HAP-1 (cell line): ENCODE results near the gene PTPRF.

Source experiments
- DNase-seq, 2 experiments: peaks; one replicate each; pipeline ENCODE4 v3.0.0-alpha.2; 2016 to 2020; ENCODE audit warnings: low spot score in 2 of 2
- H3K27me3 ChIP-seq: fragments of 250-450 bp; sonication (Bioruptor Pico); 2 replicates; pipeline ENCODE4 v1.5.1; 2020; ENCODE audit warnings: low read depth, mild to moderate bottlenecking, moderate library complexity
- H3K36me3 ChIP-seq: fragments of 250-450 bp; sonication (Bioruptor Pico); replicated peaks from 2 replicates; pipeline ENCODE4 v1.5.1; 2020; ENCODE audit warnings: mild to moderate bottlenecking
- H3K4me1 ChIP-seq: fragments of 250-450 bp; sonication (Bioruptor Pico); 2 replicates; pipeline ENCODE4 v1.5.1; 2020; ENCODE audit warnings: mild to moderate bottlenecking
- H3K4me3 ChIP-seq: fragments of 250-450 bp; sonication (Bioruptor Pico); 2 replicates; pipeline ENCODE4 v1.5.1; 2020; ENCODE audit warnings: mild to moderate bottlenecking, moderate library complexity
- H3K9me3 ChIP-seq: fragments of 250-450 bp; sonication (Bioruptor Pico); 2 replicates; pipeline ENCODE4 v1.5.1; 2020; ENCODE audit warnings: mild to moderate bottlenecking, moderate library complexity
- in situ Hi-C: fragments of 300-500 bp; cut with MboI; formaldehyde crosslinking; loops from 3 replicates; pipeline ENCODE4 v1.14.3; 2020; ENCODE audit warnings: low sequenced_read_pairs, inconsistent platforms, mixed read lengths

PTPRF gene

GRCh38 chr1:43610339-43610738 lies 79.7 kb downstream of the PTPRF start:
- in situ Hi-C loops = no loop called here
- H3K9me3 ChIP-seq = no peaks in the 10 kb centered on the region
- no peaks in the 10 kb centered on the region for H3K27me3 ChIP-seq
- no peaks in the 10 kb centered on the region for H3K4me1 ChIP-seq
- H3K36me3 ChIP-seq = peaks cover 59% of the 10 kb centered on the region
- no peak for DNase-seq
- H3K4me3 ChIP-seq = no peak overlapping the region

- Histone ChIP-seq H3K36me3 (peaks cover 48% of the 10 kb centered on the region), H3K27me3 (no peaks in the 10 kb centered on the region), H3K4me1 (no peaks in the 10 kb centered on the region), H3K4me3 (no peak overlapping the region), H3K9me3 (no peaks in the 10 kb centered on the region)
- in situ Hi-C loops = no loop called here
- no peak for DNase-seq
Measured at GRCh38 chr1:43611950-43612349, 81.3 kb downstream of the PTPRF start.

- no peak for DNase-seq
- Histone ChIP-seq H3K27me3 (no peaks in the 10 kb centered on the region), H3K4me3 (no peak overlapping the region), H3K36me3 (peaks cover 48% of the 10 kb centered on the region), H3K4me1 (no peaks in the 10 kb centered on the region), H3K9me3 (no peaks in the 10 kb centered on the region)
- in situ Hi-C loops = no loop called here
Measured at GRCh38 chr1:43612406-43612805, 81.7 kb downstream of the PTPRF start.

- peaks cover 51% of the 10 kb centered on the region for H3K36me3 ChIP-seq
- H3K4me3 ChIP-seq = no peak overlapping the region
- DNase-seq = no peak
- H3K27me3 ChIP-seq = no peaks in the 10 kb centered on the region
- H3K9me3 ChIP-seq = no peaks in the 10 kb centered on the region
- H3K4me1 ChIP-seq = no peaks in the 10 kb centered on the region
- in situ Hi-C loops = no loop called here
Measured at GRCh38 chr1:43613075-43613942, 82.6 kb downstream of the PTPRF start.

- peaks cover 48% of the 10 kb centered on the region for H3K36me3 ChIP-seq
- H3K4me1 ChIP-seq = no peaks in the 10 kb centered on the region
- H3K27me3 ChIP-seq = no peaks in the 10 kb centered on the region
- in situ Hi-C loops = no loop called here
- no peaks in the 10 kb centered on the region for H3K9me3 ChIP-seq
- no peak overlapping the region for H3K4me3 ChIP-seq
- DNase-seq = no peak
Measured at GRCh38 chr1:43614211-43614610, 83.5 kb downstream of the PTPRF start.

GRCh38 chr1:43614891-43615290 lies 84.2 kb downstream of the PTPRF start:
- Histone ChIP-seq H3K27me3 (no peaks in the 10 kb centered on the region), H3K36me3 (peaks cover 48% of the 10 kb centered on the region), H3K4me1 (no peaks in the 10 kb centered on the region), H3K9me3 (no peaks in the 10 kb centered on the region), H3K4me3 (no peak overlapping the region)
- DNase-seq = no peak
- in situ Hi-C loops = no loop called here

GRCh38 chr1:43616383-43616782 lies 85.7 kb downstream of the PTPRF start:
- no peaks in the 10 kb centered on the region for H3K4me1 ChIP-seq
- no peak for DNase-seq
- no peaks in the 10 kb centered on the region for H3K9me3 ChIP-seq
- no peaks in the 10 kb centered on the region for H3K27me3 ChIP-seq
- H3K4me3 ChIP-seq = no peak overlapping the region
- in situ Hi-C loops = no loop called here
- peaks cover 55% of the 10 kb centered on the region for H3K36me3 ChIP-seq

GRCh38 chr1:43617011-43617410 lies 86.3 kb downstream of the PTPRF start:
- DNase-seq = no peak
- Histone ChIP-seq H3K36me3 (peaks cover 61% of the 10 kb centered on the region), H3K4me3 (no peak overlapping the region), H3K27me3 (no peaks in the 10 kb centered on the region), H3K4me1 (no peaks in the 10 kb centered on the region), H3K9me3 (no peaks in the 10 kb centered on the region)
- in situ Hi-C loops = no loop called here

- Histone ChIP-seq H3K27me3 (no peaks in the 10 kb centered on the region), H3K9me3 (no peaks in the 10 kb centered on the region), H3K4me3 (no peak overlapping the region), H3K4me1 (no peaks in the 10 kb centered on the region), H3K36me3 (peaks cover 62% of the 10 kb centered on the region)
- DNase-seq = no peak
- in situ Hi-C loops = no loop called here
Measured at GRCh38 chr1:43617668-43618067, 87.0 kb downstream of the PTPRF start.

- no peaks in the 10 kb centered on the region for H3K9me3 ChIP-seq
- no peaks in the 10 kb centered on the region for H3K27me3 ChIP-seq
- H3K4me1 ChIP-seq = no peaks in the 10 kb centered on the region
- in situ Hi-C loops = no loop called here
- H3K36me3 ChIP-seq = peaks cover 61% of the 10 kb centered on the region
- H3K4me3 ChIP-seq = no peak overlapping the region
- no peak for DNase-seq
Measured at GRCh38 chr1:43618521-43619313, 88.0 kb downstream of the PTPRF start.

- DNase-seq = no peak
- Histone ChIP-seq H3K36me3 (peaks cover 55% of the 10 kb centered on the region), H3K4me3 (no peak overlapping the region), H3K27me3 (no peaks in the 10 kb centered on the region), H3K9me3 (no peaks in the 10 kb centered on the region), H3K4me1 (no peaks in the 10 kb centered on the region)
- in situ Hi-C loops = no loop called here
Measured at GRCh38 chr1:43619314-43619790, 88.7 kb downstream of the PTPRF start.

GRCh38 chr1:43619996-43620920 lies 89.6 kb downstream of the PTPRF start:
- peaks cover 54% of the 10 kb centered on the region for H3K36me3 ChIP-seq
- in situ Hi-C loops = no loop called here
- no peak overlapping the region for H3K4me3 ChIP-seq
- no peak for DNase-seq
- H3K27me3 ChIP-seq = no peaks in the 10 kb centered on the region
- H3K9me3 ChIP-seq = no peaks in the 10 kb centered on the region
- H3K4me1 ChIP-seq = no peaks in the 10 kb centered on the region

- H3K4me1 ChIP-seq = no peaks in the 10 kb centered on the region
- H3K4me3 ChIP-seq = no peak overlapping the region
- H3K9me3 ChIP-seq = no peaks in the 10 kb centered on the region
- peaks cover 54% of the 10 kb centered on the region for H3K36me3 ChIP-seq
- no peak for DNase-seq
- no peaks in the 10 kb centered on the region for H3K27me3 ChIP-seq
- in situ Hi-C loops = no loop called here
Measured at GRCh38 chr1:43620956-43621355, 90.3 kb downstream of the PTPRF start.
